ENCODE results near the gene PLEKHA7. TPM values are rescaled to one million over a fixed set of nuclear protein-coding genes. Genes with fewer than 3 reads are reported as not detected.

Gene PLEKHA7
- polyA plus RNA-seq, 1 of the 3 experiments (the other 2 are of a cell fraction), result 0.12 TPM

DNA sequence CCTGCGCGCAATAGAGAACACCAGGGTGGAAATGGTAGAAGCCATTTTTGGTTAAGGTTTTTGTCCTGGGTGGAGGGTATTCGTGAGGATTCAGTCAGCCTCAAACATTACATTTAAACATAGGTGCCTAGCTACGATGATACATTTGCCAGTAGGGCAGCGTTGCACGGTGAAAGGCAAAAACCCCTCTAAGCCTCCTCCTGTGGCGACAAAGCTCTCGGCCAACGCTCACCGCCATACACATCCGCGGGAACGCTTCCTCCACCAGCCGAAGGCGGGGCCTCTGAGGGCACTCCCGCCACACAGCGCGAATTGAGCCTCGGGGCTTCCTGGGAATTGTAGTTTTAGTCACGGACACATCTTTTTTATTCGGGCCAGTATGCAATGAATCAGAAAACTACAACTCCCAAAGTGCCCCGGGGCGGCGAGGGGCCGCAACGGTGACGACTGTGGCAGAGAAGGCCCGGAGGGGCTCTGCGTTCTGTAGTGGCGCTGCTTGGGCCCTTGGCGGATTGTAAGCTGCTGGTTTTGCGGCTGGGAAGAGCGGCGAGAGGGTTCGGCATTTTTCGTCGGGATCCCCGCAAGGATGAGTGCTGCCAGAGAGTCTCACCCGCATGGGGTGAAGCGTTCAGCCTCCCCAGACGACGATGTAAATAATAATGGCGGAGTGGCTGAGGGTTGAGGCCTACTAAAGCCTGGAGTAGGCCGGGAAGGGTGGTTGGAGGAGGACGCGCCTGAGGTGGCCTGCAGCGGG, 275.8 kb downstream of the PLEKHA7 start, which contains the start of gene C11orf58:
Gene C11orf58 (plus strand): TSS at position 455 of the 754 bp plus-strand sequence. CDS start 132 bp downstream, at position 587.
- H3K36me3 ChIP-seq (replicated peaks in 1 of 2; ENCODE audit: control insufficient read depth in 1 of 2, insufficient read depth in 2 of 2, low read length in 1 of 2), result peaks cover 11 to 20% of the 10 kb centered on the region in 2 experiments
- peaks cover 50% of the 10 kb centered on the region for H3K79me2 ChIP-seq (ENCODE audit: insufficient read depth)
- H3K4me1 ChIP-seq (ENCODE audit: control insufficient read depth in 1 of 2, insufficient read depth in 2 of 2, low read depth in 1 of 2, low read length in 1 of 2), result peaks cover 4 to 8% of the 10 kb centered on the region in 2 experiments; a peak in 2 of 4 replicates
- peak within 1 kb of the TSS; percentile 97 for H3K9ac ChIP-seq
- H3K9me3 ChIP-seq, result no peaks in the 10 kb centered on the region
- H3K4me2 ChIP-seq, result peak within 1 kb of the TSS; percentile 79
- peaks cover 34% of the 10 kb centered on the region for H4K20me1 ChIP-seq (ENCODE audit: insufficient read depth)
- H2AFZ ChIP-seq (ENCODE audit: low read depth), result peak within 1 kb of the TSS; percentile 78
- POLR2A ChIA-PET, result interaction anchor here (0.7 to 1.5 kb wide), 6 partner anchors 11 to 1449 kb away, joined by 3 to 4 read pairs (median 4); no protein-coding TSS in a partner anchor
- DNase-seq, result peak; percentile 85
- no peaks in the 10 kb centered on the region for H3K27me3 ChIP-seq (ENCODE audit: insufficient read depth)
- no peaks in the 10 kb centered on the region for H3F3A ChIP-seq (replicated peaks; ENCODE audit: insufficient read depth)
- no peaks in the 10 kb centered on the region for H3K9me2 ChIP-seq
- WGBS (ENCODE audit: low lambda C conversion rate), result under 1% methylated on average over 38 of the region's 47 CpGs
- CTCF ChIA-PET, result interaction anchor here (1.0 to 1.6 kb wide), 3 partner anchors 11 to 50 kb away, joined by 4 to 5 read pairs (median 4); no protein-coding TSS in a partner anchor
- peak within 1 kb of the TSS; percentile 75 to 77 for H3K4me3 ChIP-seq (ENCODE audit: low read depth in 2 of 2, low read length in 1 of 2)
- H3K27ac ChIP-seq (ENCODE audit: low read depth in 2 of 2, low read length in 1 of 2), result peak within 1 kb of the TSS; percentile 82 to 97
- TF ChIP-seq RAD21 (IDR thresholded peaks at IDR 0.05; ENCODE audit: low read length), result no peak
- no peak for TF ChIP-seq JUND (IDR thresholded peaks at IDR 0.05)
- TF ChIP-seq GATA2 (CRISPR knock-in tag; IDR thresholded peaks at IDR 0.05), result no peak
- TF ChIP-seq, protein P1, sequence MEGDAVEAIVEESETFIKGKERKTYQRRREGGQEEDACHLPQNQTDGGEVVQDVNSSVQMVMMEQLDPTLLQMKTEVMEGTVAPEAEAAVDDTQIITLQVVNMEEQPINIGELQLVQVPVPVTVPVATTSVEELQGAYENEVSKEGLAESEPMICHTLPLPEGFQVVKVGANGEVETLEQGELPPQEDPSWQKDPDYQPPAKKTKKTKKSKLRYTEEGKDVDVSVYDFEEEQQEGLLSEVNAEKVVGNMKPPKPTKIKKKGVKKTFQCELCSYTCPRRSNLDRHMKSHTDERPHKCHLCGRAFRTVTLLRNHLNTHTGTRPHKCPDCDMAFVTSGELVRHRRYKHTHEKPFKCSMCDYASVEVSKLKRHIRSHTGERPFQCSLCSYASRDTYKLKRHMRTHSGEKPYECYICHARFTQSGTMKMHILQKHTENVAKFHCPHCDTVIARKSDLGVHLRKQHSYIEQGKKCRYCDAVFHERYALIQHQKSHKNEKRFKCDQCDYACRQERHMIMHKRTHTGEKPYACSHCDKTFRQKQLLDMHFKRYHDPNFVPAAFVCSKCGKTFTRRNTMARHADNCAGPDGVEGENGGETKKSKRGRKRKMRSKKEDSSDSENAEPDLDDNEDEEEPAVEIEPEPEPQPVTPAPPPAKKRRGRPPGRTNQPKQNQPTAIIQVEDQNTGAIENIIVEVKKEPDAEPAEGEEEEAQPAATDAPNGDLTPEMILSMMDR (IDR thresholded peaks at IDR 0.05), result peak; percentile 20; the same call in 1 of the 2 replicates
- no peak for TF ChIP-seq NRF1 (IDR thresholded peaks at IDR 0.05; ENCODE audit: low read depth, low read length)
- 0 out of 2 replicates have a peak, but pooled peaks have one; percentile 20 for TF ChIP-seq MXI1 (IDR thresholded peaks at IDR 0.05; ENCODE audit: low read depth, low read length)
- TF ChIP-seq RFX5 (IDR thresholded peaks at IDR 0.05; ENCODE audit: low read length), result no peak
- no peak; the same call in 1 of the 2 replicates for TF ChIP-seq SIN3A (IDR thresholded peaks at IDR 0.05; ENCODE audit: borderline replicate concordance, low read depth, low read length)
- TF ChIP-seq, protein P2, sequence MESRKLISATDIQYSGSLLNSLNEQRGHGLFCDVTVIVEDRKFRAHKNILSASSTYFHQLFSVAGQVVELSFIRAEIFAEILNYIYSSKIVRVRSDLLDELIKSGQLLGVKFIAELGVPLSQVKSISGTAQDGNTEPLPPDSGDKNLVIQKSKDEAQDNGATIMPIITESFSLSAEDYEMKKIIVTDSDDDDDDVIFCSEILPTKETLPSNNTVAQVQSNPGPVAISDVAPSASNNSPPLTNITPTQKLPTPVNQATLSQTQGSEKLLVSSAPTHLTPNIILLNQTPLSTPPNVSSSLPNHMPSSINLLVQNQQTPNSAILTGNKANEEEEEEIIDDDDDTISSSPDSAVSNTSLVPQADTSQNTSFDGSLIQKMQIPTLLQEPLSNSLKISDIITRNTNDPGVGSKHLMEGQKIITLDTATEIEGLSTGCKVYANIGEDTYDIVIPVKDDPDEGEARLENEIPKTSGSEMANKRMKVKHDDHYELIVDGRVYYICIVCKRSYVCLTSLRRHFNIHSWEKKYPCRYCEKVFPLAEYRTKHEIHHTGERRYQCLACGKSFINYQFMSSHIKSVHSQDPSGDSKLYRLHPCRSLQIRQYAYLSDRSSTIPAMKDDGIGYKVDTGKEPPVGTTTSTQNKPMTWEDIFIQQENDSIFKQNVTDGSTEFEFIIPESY (IDR thresholded peaks at IDR 0.05; ENCODE audit: borderline replicate concordance, low read depth), result peak; percentile 82
- TF ChIP-seq RCOR1 (IDR thresholded peaks at IDR 0.05; ENCODE audit: low read length), result no peak
- TF ChIP-seq EZH2phosphoT487 (IDR thresholded peaks at IDR 0.05; ENCODE audit: borderline replicate concordance, low read depth), result no peak
- TF ChIP-seq, protein P3, sequence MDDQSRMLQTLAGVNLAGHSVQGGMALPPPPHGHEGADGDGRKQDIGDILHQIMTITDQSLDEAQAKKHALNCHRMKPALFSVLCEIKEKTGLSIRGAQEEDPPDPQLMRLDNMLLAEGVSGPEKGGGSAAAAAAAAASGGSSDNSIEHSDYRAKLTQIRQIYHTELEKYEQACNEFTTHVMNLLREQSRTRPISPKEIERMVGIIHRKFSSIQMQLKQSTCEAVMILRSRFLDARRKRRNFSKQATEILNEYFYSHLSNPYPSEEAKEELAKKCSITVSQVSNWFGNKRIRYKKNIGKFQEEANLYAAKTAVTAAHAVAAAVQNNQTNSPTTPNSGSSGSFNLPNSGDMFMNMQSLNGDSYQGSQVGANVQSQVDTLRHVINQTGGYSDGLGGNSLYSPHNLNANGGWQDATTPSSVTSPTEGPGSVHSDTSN (IDR thresholded peaks at IDR 0.05), result no peak
- TF ChIP-seq, protein P4, sequence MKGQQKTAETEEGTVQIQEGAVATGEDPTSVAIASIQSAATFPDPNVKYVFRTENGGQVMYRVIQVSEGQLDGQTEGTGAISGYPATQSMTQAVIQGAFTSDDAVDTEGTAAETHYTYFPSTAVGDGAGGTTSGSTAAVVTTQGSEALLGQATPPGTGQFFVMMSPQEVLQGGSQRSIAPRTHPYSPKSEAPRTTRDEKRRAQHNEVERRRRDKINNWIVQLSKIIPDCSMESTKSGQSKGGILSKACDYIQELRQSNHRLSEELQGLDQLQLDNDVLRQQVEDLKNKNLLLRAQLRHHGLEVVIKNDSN (IDR thresholded peaks at IDR 0.05; ENCODE audit: borderline replicate concordance, low read depth), result no peak
- peak; percentile 93 for TF ChIP-seq CHD2 (IDR thresholded peaks at IDR 0.05; ENCODE audit: low read length, partially characterized antibody)
- TF ChIP-seq FOXJ3 (CRISPR knock-in tag; IDR thresholded peaks at IDR 0.05), result no peak
- TF ChIP-seq, protein P5, sequence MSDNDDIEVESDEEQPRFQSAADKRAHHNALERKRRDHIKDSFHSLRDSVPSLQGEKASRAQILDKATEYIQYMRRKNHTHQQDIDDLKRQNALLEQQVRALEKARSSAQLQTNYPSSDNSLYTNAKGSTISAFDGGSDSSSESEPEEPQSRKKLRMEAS (IDR thresholded peaks at IDR 0.05; ENCODE audit: low read depth), result 0 out of 2 replicates have a peak, but pooled peaks have one; percentile 75
- peak; percentile 70 for TF ChIP-seq ELF1 (IDR thresholded peaks at IDR 0.05)
- peak in 1 of 2 experiments; percentile 9; a peak in 1 of 4 replicates for TF ChIP-seq EP300 (IDR thresholded peaks at IDR 0.05; ENCODE audit: borderline replicate concordance in 1 of 2, low read depth in 1 of 2, low read length in 1 of 2)
- TF ChIP-seq MEF2A (IDR thresholded peaks at IDR 0.05; ENCODE audit: borderline replicate concordance, low read depth), result no peak
- peak; percentile 54 for TF ChIP-seq TAF1 (IDR thresholded peaks at IDR 0.05; ENCODE audit: borderline replicate concordance, low read depth, low read length)
- TF ChIP-seq, protein P6, sequence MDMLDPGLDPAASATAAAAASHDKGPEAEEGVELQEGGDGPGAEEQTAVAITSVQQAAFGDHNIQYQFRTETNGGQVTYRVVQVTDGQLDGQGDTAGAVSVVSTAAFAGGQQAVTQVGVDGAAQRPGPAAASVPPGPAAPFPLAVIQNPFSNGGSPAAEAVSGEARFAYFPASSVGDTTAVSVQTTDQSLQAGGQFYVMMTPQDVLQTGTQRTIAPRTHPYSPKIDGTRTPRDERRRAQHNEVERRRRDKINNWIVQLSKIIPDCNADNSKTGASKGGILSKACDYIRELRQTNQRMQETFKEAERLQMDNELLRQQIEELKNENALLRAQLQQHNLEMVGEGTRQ (IDR thresholded peaks at IDR 0.05; ENCODE audit: borderline replicate concordance, low read depth, low read length), result no peak
- TF ChIP-seq TCF12 (IDR thresholded peaks at IDR 0.05), result peak; percentile 29; the same call in 1 of the 2 replicates
- TF ChIP-seq FOSL2 (IDR thresholded peaks at IDR 0.05; ENCODE audit: borderline replicate concordance, low read depth), result no peak
- no peak for TF ChIP-seq SMC3 (IDR thresholded peaks at IDR 0.05; ENCODE audit: low read depth, low read length)
- TF ChIP-seq YY1 (IDR thresholded peaks at IDR 0.05; ENCODE audit: low read depth), result peak; percentile 89
- TF ChIP-seq POLR2AphosphoS5 (IDR thresholded peaks at IDR 0.05; ENCODE audit: low read depth, low read length), result peak; percentile 99
- no peak for TF ChIP-seq NFIC (IDR thresholded peaks at IDR 0.05; ENCODE audit: borderline replicate concordance)
